ENCODE results near the gene VIPR1. TPM values are rescaled to one million over a fixed set of nuclear protein-coding genes. Genes with fewer than 3 reads are reported as not detected.
A peak's percentile ranks its signal among the peaks of the same experiment; 100 is the strongest.

VIPR1 gene, protein sequence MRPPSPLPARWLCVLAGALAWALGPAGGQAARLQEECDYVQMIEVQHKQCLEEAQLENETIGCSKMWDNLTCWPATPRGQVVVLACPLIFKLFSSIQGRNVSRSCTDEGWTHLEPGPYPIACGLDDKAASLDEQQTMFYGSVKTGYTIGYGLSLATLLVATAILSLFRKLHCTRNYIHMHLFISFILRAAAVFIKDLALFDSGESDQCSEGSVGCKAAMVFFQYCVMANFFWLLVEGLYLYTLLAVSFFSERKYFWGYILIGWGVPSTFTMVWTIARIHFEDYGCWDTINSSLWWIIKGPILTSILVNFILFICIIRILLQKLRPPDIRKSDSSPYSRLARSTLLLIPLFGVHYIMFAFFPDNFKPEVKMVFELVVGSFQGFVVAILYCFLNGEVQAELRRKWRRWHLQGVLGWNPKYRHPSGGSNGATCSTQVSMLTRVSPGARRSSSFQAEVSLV
- total RNA-seq = 5.8 TPM

DNA sequence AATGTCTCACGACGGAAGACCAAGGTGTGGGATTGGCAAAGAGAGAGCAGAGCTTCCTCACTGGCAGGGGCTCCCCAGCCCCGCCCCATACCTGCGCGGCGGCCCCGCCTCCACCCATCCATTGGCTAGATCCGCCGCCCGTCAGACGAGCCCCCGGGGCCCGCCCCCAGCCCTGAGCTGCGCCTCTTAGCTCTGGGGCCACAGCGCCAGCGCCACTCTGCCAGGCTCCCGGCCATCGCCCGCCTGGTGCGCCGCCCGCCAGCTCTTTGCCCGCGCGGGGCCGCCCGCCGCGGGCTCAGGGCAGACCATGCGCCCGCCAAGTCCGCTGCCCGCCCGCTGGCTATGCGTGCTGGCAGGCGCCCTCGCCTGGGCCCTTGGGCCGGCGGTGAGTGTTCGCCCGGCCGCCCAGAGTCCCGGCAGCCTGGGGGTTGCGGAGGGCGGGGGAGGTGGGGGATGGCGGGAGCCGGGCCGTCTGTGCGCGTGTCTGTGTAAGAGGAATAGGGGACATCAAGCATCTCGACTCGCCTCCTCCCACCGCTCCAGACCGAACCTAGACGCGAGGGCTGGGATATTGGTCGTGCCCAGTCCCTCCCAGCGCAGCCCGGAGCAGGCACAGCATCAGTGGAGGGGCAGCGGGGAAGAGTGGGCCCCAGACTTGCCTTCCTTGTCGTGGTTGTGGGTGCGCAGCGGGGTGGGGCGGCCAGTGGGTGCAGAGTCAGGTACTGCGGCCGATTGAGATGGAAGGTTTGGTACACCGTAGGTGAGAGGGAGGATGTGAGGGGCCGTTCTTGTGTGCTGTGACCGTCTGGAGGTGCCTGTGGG is at the start of gene VIPR1:
TSS of gene VIPR1 (plus strand) at position 215 of the 822 bp plus-strand sequence. CDS start at position 308, 93 bp downstream.
- intact Hi-C loops (cut with DNase I) = no loop called here
- ATAC-seq = peak; percentile 83
- peak; percentile 77 for DNase-seq (ENCODE audit: low spot score)

DNA sequence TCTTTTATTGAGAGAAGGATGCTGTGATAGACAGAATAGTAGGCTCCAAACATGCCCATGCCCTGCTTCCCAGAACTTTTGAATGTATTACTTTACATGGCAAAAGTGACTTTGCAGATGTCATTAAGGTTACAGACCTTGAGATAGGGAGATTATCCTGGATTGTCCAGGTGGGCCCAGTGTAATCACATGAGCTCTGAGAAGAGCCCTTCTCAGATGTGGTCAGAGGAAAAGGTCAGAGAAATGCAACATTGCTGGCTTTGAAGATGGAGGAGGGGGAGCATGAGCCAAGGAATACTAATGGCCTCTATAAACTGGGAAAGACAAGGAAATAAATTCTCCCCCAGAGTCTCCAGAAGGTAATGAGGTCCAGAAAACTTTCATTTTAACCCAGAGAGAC is 46.2 kb upstream of the VIPR1 start:
- ATAC-seq (no peak), DNase-seq (ENCODE audit: low spot score) (no peak)
- intact Hi-C loops (cut with DNase I) = no loop called here

DNA sequence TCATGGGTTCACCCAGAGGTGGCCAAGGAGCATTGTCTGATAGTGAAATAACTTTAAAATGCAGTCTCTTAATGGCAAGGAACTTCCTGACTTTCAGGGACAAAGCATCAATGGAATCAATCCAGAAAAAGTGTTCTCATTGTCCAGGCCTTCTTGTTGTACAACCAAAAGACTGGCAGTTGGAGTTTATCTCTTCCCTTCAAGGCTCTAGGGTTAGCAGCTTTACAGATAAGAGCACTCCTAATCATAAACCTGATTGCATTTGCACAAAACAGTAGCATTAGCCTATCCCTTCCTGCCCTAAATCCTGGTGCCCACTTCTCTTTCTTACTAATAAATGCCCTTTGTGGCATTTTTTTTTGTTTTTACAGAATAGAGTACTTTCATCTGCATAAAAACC is 43.3 kb upstream of the VIPR1 start:
- intact Hi-C loops (cut with DNase I) = no loop called here
- DNase-seq (ENCODE audit: low spot score) = no peak
- ATAC-seq = no peak

DNA sequence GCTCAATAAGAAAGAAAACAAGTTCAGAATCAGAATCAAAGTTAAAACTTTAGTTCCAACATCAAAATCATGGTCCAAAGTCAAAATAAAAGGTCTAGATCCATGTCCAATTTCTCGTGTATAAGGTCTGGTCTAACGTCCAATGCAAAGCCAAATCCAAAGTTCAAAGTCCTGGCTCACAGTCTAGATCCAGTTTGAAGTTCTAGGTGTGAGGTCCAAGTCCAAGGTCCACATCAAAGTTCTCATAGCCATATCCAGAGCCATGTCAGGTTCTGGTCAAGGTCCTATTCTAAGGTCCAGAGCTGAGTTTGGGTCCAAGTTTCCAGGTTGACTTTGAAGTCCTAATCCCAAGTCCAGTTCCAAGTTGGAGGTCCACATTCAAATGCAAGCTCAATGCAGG is 40.7 kb upstream of the VIPR1 start:
- DNase-seq (ENCODE audit: low spot score) = no peak
- intact Hi-C loops (cut with DNase I) = no loop called here
- no peak for ATAC-seq

DNA sequence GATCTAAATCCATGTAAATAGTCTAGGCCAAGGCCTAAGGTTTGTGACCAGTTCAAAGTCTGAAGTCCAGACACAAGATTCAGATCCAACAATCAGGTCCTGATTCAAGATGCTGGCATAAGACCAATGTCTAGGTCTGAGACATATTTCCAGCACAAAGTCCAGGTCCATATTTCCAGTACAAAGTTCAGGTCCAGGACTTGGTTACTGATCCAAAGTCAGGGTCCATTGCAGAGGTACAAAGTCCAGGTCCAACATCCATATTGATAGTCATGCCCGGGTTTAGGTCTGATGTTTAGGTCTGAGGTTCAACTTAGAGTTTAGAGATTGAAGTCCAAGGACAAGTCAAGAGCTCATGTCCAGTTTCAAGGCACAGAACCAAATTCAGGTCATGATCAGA is 39.4 kb upstream of the VIPR1 start:
- intact Hi-C loops (cut with DNase I) = no loop called here
- ATAC-seq (no peak), DNase-seq (ENCODE audit: low spot score) (no peak)

DNA sequence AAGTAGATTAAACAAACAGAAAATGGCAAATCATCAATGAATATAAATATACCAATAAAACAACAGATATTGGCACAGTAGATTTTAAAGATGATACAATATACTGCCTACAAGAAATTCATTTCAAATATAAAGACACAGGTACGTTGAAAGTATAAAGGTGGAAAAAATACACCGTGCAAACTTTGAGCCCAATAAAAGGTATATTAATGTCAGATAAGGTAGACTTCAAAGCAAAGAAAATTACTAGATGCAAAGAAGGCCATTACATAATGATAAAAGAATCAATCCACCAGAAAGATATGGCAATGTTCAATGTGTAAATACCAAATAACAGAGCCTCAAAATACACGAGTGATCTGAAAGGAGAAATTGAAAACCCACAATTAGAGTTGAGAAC is 34.3 kb upstream of the VIPR1 start:
- intact Hi-C loops (cut with DNase I) = no loop called here
- ATAC-seq (no peak), DNase-seq (ENCODE audit: low spot score) (no peak)

DNA sequence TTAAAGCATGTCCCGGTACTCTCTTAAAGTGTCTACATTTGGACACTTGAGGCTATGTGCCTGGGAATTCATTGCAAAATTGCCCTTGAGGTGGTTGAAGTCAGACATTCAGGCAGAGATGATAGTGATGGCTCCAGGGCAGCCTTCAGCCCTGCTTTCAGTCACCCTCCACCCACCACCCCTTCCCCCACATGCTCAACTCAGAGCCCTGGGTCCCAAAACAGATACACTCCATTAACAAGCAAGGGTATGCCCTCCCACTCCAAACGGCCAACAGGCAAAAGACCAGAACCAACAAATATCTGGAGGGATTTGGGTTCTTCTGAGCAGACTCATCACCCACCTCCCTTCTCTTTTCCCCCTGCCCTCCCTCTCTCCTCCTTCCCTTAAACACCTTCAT is 29.9 kb upstream of the VIPR1 start:
- intact Hi-C loops (cut with DNase I) = no loop called here
- ATAC-seq (no peak), DNase-seq (ENCODE audit: low spot score) (no peak)

DNA sequence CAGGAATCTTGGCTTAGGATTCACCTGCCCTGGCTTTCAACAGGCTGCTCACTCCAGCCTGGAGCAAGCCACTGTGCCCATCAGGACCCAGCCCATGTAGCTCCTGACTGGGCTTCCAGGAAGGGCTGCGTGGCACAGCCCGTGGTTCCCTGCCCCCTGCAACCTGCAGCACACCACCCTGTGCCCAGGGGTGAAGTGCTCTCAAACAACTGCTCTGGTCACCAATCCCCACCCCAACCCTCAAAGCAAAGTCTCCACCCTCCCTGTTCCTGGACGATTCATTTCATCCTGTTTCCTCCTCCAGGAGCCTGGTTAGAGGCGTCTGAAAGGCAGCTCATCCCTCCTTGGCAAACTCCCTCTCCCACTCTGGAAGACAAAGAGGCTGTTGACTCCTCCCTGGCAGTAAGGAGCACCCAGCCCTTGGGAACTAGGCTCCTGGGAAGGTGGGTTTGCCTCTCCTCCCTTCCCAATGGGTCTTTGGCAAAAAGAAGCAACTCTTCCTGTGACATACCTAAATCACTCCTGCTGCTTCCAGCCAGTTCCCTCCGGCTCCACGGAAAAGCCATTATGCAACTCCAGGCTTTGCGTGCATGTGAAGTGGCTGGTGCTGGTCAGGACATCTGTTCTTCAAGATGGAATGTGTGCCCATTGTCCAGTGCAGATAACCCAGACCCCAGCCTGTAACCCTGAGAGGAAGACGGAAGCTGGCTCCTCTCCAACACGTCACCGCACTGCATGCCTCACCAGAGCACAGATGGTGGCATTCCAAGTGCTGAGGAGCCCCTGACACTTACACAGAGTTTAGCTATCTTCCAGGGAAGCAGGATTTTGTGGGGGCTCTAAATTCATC is 29.1 kb upstream of the VIPR1 start:
- ATAC-seq (no peak), DNase-seq (ENCODE audit: low spot score) (no peak)
- intact Hi-C loops (cut with DNase I) = no loop called here

DNA sequence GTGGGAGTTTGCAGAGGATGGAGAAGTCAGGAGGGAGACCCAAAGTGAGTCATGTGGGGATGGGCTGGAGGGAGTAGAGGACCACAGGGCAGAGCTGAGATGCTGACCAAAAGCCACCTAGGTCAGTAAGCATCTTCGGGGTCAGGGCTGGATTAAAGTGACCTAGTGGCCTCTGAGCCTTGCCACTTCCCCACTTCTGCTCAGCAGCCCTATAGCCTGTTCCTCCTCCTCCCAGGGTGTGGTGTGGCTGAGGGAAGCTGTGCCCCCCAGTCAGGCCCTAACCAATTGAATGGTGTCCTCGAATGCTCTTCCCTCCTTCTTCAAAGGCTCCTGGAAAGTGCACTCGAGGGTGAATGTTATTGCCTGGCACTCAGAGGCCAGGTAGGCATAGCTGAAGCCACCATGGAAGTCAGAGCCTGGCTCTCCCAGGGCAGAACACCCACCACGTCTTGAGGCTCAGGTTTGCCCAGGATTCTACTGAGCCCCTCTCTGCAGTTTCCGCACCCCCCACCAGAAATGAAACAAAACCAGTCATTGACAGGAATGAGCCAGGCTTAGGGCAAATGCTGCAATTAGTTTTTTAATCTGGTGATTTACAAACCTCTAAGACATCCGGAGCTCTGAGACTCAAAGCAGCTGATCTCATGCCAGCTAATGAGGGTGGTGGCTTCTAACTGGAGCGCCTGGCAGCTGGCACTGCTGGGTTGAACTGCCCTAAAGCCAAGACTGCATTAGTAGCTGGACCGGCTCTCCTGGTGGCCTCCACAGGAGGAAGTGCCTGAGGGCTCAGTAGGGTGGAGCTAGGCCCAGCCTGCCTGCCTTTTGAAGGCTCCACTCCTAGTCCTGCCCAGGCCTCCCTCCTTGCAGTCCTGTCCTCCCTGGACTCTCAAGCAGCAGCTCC is 26.0 kb upstream of the VIPR1 start:
- intact Hi-C loops (cut with DNase I) = no loop called here
- DNase-seq (ENCODE audit: low spot score) = no peak
- ATAC-seq = peak; percentile 55

DNA sequence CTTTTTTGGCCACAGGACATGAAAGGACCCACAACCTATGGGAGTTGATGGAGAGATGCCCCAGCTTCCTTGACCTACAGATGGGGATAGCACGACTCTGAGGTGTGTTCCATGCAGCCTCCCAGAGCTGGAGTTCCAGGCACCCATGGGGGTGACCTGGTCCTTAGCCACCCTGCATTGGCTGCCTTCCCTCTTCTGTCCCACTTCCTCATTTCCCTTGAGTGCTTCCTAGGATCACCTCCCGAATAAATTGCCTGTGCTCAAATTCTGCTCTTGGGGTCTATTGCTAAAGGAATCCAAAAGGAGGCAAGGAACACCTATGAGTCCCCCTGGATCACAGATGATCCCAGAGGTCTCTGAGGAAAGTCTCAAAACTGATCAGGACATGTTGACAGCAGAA is 24.7 kb upstream of the VIPR1 start:
- DNase-seq (ENCODE audit: low spot score) = no peak
- no peak for ATAC-seq
- intact Hi-C loops (cut with DNase I) = no loop called here

DNA sequence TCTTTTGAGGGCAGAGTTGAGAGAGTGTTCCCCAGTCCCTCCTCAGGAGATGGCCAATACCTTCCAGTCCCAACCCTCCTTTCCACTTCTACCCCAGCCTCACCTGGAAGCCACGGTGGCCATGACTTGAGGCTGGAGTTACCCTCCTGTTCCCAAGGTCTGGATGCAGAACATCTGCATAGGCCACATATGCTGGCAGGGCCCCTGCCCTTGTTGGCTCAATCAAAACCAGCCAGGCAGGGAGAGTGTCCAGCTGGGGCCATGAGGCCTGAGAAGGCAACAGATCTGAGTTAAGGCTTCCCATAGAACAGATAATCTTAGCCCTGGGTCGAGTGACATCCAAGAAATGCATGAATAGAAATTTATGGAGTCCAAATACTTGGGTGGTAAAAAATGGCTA is 23.6 kb upstream of the VIPR1 start:
- intact Hi-C loops (cut with DNase I) = no loop called here
- no peak for DNase-seq (ENCODE audit: low spot score)
- no peak for ATAC-seq

DNA sequence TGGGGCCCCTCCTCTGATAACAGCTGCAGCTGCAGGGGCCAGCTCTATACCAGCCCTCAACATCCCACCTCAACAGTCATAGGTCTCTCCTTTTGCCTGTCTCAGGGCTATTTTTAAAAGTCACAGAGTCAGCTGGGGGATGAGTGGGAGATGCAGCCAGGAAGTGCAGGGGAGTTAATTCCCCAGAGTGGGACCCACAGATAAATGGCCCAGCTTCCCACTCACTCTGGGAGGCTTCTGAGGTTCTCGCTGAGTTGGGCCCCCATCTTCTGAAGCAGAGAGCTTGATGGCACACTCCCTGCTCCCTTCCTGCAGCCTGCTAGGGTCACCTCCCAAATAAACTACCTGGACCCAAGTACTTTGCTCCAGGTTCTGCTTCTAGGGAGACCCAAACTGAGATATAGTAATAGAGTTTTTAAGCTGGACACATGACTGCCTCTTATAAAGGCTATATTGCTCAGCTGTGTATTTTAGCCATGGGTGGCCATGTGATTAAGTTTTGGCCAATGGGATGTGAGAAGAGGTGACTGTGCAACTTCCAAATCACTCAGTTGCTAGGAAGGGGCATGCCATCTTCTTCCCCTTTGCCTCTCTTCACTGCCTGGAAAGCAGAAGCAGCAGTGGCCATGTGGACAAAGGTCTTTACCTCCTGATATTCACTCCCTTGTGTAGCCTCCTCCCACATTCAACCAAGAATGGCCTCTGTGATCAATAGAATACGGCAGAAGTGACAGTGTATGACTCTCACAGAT is 15.5 kb upstream of the VIPR1 start:
- intact Hi-C loops (cut with DNase I) = no loop called here
- DNase-seq (ENCODE audit: low spot score) (no peak), ATAC-seq (no peak)

DNA sequence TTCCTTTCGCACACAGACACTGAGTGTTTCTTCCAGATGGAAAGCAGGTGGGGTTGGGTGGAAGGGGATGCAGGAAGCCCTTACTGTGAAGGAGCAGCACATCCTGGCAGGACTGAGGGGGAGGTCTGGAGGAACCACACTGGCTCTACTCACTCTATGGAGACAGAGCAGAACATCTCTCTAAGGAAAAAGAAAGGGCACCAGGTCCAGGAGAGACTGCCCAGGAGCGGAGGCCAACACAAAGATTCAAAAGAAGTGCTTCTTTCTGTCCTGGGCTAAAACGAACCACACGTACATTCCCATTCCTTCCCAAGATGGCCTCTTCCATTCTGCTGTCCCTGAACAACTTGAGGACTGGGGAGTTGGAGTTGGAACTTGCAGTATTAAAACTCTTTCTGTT is 13.8 kb upstream of the VIPR1 start:
- ATAC-seq (no peak), DNase-seq (ENCODE audit: low spot score) (no peak)
- intact Hi-C loops (cut with DNase I) = no loop called here

DNA sequence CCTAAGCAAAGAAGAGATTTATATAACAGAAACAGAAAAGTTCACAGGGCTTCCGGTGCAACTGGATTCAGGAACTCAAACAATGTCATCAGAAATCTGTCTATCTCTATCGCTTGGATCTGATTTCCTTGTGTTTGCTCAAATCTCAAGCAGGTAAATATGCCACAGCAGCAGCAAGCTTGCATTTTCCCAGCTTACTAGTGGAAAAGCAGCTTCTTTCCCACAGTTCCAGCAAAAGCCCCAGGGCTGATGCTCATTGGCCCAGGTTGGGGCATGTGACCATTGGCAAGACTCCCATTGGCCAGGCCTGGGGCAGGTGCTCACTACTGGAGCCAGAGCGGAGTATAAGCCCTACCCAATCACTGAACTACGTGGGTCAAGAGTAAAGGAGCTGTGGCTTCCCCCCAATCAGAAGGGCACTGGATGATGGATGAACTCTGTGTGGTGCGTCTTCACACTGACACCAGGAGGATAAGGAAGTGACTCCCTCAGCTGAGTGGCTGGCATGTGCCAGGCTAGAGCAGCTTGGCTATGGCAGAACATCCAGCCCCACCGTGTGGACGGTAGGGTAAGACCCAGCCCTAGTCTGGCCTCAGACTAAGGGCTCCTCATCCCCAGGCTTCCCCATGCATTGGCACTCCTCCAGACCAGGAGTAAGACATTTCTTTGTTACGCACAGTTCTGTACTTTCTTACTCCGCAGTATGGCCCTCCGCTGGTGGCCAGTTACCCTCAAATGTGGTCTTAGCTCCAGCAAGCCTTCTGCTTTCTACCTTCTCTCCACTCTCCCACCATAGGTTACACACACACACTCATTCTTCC is 13.1 kb upstream of the VIPR1 start:
- ATAC-seq (peak; percentile 10), DNase-seq (ENCODE audit: low spot score) (no peak)
- intact Hi-C loops (cut with DNase I) = no loop called here

DNA sequence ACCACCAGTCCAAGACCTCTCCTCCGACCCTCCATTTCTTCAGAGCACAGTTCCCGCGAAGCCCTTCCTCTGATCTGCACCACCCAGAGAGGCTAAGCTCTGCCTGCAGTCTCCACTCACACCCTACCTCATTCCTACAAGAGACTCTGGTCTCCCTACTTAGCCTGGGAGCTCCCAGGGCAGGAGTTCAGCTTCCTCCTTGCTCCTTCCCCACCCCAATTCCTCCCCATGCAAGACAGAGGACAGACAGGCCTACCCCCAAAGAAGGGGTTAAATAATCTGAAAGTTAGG is 12.6 kb upstream of the VIPR1 start:
- ATAC-seq = no peak
- DNase-seq (ENCODE audit: low spot score) = no peak
- intact Hi-C loops (cut with DNase I) = no loop called here

DNA sequence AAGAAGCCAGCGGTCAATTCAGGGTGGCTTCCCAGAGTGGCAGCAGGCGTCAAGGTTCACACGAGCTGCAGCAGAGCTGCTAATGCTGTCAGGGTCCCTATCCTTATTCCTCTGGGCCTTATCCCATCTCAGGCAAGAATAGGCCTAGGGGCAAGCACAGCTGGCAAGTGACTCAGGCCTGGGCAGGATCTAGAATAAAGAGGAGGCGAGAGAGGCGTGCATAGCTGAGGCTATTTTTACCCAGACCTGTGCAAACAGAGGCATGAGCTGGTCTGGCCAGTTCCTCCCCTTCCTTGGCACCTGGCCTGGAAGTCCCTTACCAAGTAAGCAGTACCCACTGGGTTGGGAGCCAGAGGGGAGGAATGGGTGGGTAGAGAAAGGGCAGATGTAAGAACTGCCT is 12.2 kb upstream of the VIPR1 start:
- intact Hi-C loops (cut with DNase I) = no loop called here
- peak; percentile 52 for ATAC-seq
- DNase-seq (ENCODE audit: low spot score) = no peak

DNA sequence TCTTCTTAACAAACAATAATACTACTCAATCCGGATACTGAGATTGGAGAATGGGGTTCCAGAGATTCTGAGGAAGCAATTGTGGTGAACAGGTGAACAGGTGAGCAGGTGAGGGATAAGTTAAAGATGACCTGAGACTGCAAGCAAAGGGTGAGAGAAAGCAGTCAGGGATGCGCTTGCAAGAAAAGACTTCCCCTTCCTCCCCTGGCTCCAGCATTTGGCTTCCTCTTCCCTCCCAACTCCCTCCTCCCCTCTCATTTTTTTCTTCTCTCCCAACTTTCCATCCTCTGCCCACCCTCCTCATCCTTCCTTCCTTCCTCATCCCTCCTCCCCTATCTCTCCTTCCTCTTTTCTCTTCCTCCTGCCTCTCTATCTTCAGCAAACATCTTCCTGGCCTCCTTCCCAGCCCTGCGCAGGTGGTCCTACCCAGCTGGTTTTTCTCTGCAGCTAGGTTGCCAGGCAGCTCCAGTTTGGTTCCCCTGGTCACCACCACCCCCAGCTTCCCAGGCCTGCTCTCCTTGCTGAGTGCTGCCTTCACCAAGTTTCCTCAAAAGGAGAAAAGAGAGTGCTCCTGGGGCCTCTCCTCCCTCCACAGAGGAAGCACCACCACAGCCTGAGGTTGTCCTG is 10.4 kb upstream of the VIPR1 start:
- intact Hi-C loops (cut with DNase I) = no loop called here
- ATAC-seq (peak; percentile 41), DNase-seq (ENCODE audit: low spot score) (no peak)

All from sciatic nerve (tissue), 2 donors.